ENCODE measurements around the gene LRP1. TPM values are rescaled to one million over a fixed set of nuclear protein-coding genes. Genes with fewer than 3 reads are reported as not detected.

The LRP1 gene
- total RNA-seq, 1 experiment from 2014 or later = 9.0 TPM

GRCh38 chr12:57207731-57208630 lies 79.7 kb downstream of the LRP1 start:
- intact Hi-C loops (cut with micrococcal nuclease; ENCODE audit: unreplicated experiment) = no loop called here
- BruUV-seq (replicated peaks) = no TSS peak
- Histone ChIP-seq H3K36me3 (ENCODE audit: control insufficient read depth, insufficient read depth, low read length) (no peaks in the 10 kb centered on the region), H3K27me3 (ENCODE audit: control insufficient read depth, insufficient read depth, low read length) (no peaks in the 10 kb centered on the region), H3K27ac (ENCODE audit: low read length) (no peak overlapping the region), H3K9me3 (ENCODE audit: control insufficient read depth, insufficient read depth, low read depth, low read length) (no peaks in the 10 kb centered on the region), H3K4me1 (ENCODE audit: control insufficient read depth, insufficient read depth, low read length) (no peaks in the 10 kb centered on the region), H3K4me3 (ENCODE audit: low read depth in 2 of 2, low read length in 2 of 2) (no peak overlapping the region)
- CTCF ChIA-PET = no interaction called here
- no peak for TF ChIP-seq SIN3A (IDR thresholded peaks at IDR 0.05; ENCODE audit: borderline replicate concordance, insufficient read depth, low read depth, low read length)
- no peak for TF ChIP-seq POLR2AphosphoS5 (IDR thresholded peaks at IDR 0.05; ENCODE audit: low read depth, low read length)
- TF ChIP-seq CTCF (IDR thresholded peaks at IDR 0.05) = no peak
- no peak for TF ChIP-seq TCF7L2 (IDR thresholded peaks at IDR 0.05; ENCODE audit: low read depth, low read length)
- TF ChIP-seq REST (IDR thresholded peaks at IDR 0.05; ENCODE audit: insufficient read depth in 1 of 2, low read depth in 2 of 2, low read length in 1 of 2) = no peak
- DNase-seq (ENCODE audit: low read depth, low spot score) (no peak), ATAC-seq (no peak)
- in situ Hi-C loops (cut with HindIII; ENCODE audit: low pct_unique_long_range_greater_than_20kb, low sequenced_read_pairs) = no loop called here
- POLR2A ChIA-PET = no interaction called here

- intact Hi-C loops (cut with micrococcal nuclease; ENCODE audit: unreplicated experiment) (no loop called here), in situ Hi-C loops (cut with HindIII; ENCODE audit: low pct_unique_long_range_greater_than_20kb, low sequenced_read_pairs) (no loop called here)
- DNase-seq (ENCODE audit: low read depth, low spot score) (no peak), ATAC-seq (no peak)
- no TSS peak for BruUV-seq (replicated peaks)
- Histone ChIP-seq H3K9me3 (ENCODE audit: control insufficient read depth, insufficient read depth, low read depth, low read length) (no peaks in the 10 kb centered on the region), H3K4me3 (ENCODE audit: low read depth in 2 of 2, low read length in 2 of 2) (no peak overlapping the region), H3K27me3 (ENCODE audit: control insufficient read depth, insufficient read depth, low read length) (no peaks in the 10 kb centered on the region), H3K27ac (ENCODE audit: low read length) (no peak overlapping the region), H3K36me3 (ENCODE audit: control insufficient read depth, insufficient read depth, low read length) (no peaks in the 10 kb centered on the region), H3K4me1 (ENCODE audit: control insufficient read depth, insufficient read depth, low read length) (peaks cover 3% of the 10 kb centered on the region; the same call in 1 of the 2 replicates)
- POLR2A ChIA-PET = no interaction called here
- no peak for TF ChIP-seq SIN3A (IDR thresholded peaks at IDR 0.05; ENCODE audit: borderline replicate concordance, insufficient read depth, low read depth, low read length)
- TF ChIP-seq CTCF (IDR thresholded peaks at IDR 0.05) = no peak
- TF ChIP-seq REST (IDR thresholded peaks at IDR 0.05; ENCODE audit: insufficient read depth in 1 of 2, low read depth in 2 of 2, low read length in 1 of 2) = no peak
- no peak for TF ChIP-seq TCF7L2 (IDR thresholded peaks at IDR 0.05; ENCODE audit: low read depth, low read length)
- no peak for TF ChIP-seq POLR2AphosphoS5 (IDR thresholded peaks at IDR 0.05; ENCODE audit: low read depth, low read length)
- CTCF ChIA-PET = no interaction called here
These were observed 80.5 kb downstream of the LRP1 start for GRCh38 chr12:57208631-57209282.
